OCI-LY3 (cell line): Measurements from ENCODE around the gene OTULINL.

ENCODE experiments used
- H2AFZ ChIP-seq: fragments of 200-600, 300-600 bp; shearing (Covaris generic); 2 replicates; pipeline ENCODE4 v1.6.0; 2014; ENCODE audit warnings: antibody characterized with exemption, low read depth, low read length
- H3K27ac ChIP-seq: fragments of 200-600, 300-600 bp; sonication (generic); 2 replicates; pipeline ENCODE4 v1.5.1; 2014; ENCODE audit warnings: mild to moderate bottlenecking, low read length, moderate library complexity, mixed read lengths
- H3K27me3 ChIP-seq: fragments of 200-600, 300-600 bp; sonication (generic); 2 replicates; pipeline ENCODE4 v1.6.1; 2014; ENCODE audit warnings: low read depth, low read length, mixed read lengths
- H3K36me3 ChIP-seq: fragments of 200-600, 300-600 bp; sonication (generic); replicated peaks from 2 replicates; pipeline ENCODE3; 2014; ENCODE audit warnings: low read depth, low read length, mixed read lengths
- H3K4me1 ChIP-seq: fragments of 300-600, 200-600 bp; sonication (generic); 2 replicates; pipeline ENCODE4 v1.6.1; 2014; ENCODE audit warnings: low read length, mixed read lengths
- H3K4me2 ChIP-seq: fragments of 200-600, 300-600 bp; sonication (generic); 2 replicates; pipeline ENCODE4 v1.6.1; 2014; ENCODE audit warnings: low read length, mixed read lengths
- H3K4me3 ChIP-seq: fragments of 300-600, 200-600 bp; sonication (generic); 2 replicates; pipeline ENCODE4 v1.5.1; 2014; ENCODE audit warnings: antibody characterized with exemption, mild to moderate bottlenecking, low read length, moderate library complexity
- H3K79me2 ChIP-seq: fragments of 300-600, 200-600 bp; shearing (Covaris generic); 2 replicates; pipeline ENCODE4 v1.6.1; 2014; ENCODE audit warnings: mild to moderate bottlenecking, low read length, mixed read lengths
- H3K9ac ChIP-seq: fragments of 300-600, 200-600 bp; shearing (Covaris generic); 2 replicates; pipeline ENCODE4 v1.6.0; 2014; ENCODE audit warnings: mild to moderate bottlenecking, low read length, moderate library complexity
- H3K9me3 ChIP-seq: fragments of 200-600, 300-600 bp; shearing (Covaris generic); 2 replicates; pipeline ENCODE4 v1.6.1; 2014; ENCODE audit warnings: low read length, mixed read lengths; ENCODE audit not compliant: insufficient read depth
- H4K20me1 ChIP-seq: fragments of 200-600, 300-600 bp; sonication (generic); 2 replicates; pipeline ENCODE4 v1.6.1; 2016; ENCODE audit warnings: low read length, mixed read lengths; ENCODE audit not compliant: insufficient read depth
- CTCF ChIP-seq: fragments of 200-600, 300-600 bp; sonication (generic); IDR thresholded peaks from 2 replicates; pipeline ENCODE4 v1.5.1; 2014; ENCODE audit warnings: antibody characterized with exemption, low read length, low read depth
- EZH2phosphoT487 ChIP-seq: fragments of 200-600 bp; shearing (Covaris generic); IDR thresholded peaks from 2 replicates; pipeline ENCODE4 v1.6.1; 2018; ENCODE audit warnings: antibody characterized with exemption, mixed run types, low read depth

OTULINL gene

GRCh38 chr5:14561741-14562140 is 19.9 kb upstream of the OTULINL start:
- no peak overlapping the region for H3K27ac ChIP-seq
- H3K9me3 ChIP-seq: no peaks in the 10 kb centered on the region
- no peak overlapping the region for H3K4me2 ChIP-seq
- H3K36me3 ChIP-seq: no peaks in the 10 kb centered on the region
- no peak overlapping the region for H2AFZ ChIP-seq
- H4K20me1 ChIP-seq: no peaks in the 10 kb centered on the region
- no peak overlapping the region for H3K4me3 ChIP-seq
- no peak for TF ChIP-seq EZH2phosphoT487
- no peak for TF ChIP-seq CTCF
- H3K4me1 ChIP-seq: no peaks in the 10 kb centered on the region
- H3K27me3 ChIP-seq: no peaks in the 10 kb centered on the region
- no peaks in the 10 kb centered on the region for H3K79me2 ChIP-seq
- H3K9ac ChIP-seq: no peak overlapping the region

DNA sequence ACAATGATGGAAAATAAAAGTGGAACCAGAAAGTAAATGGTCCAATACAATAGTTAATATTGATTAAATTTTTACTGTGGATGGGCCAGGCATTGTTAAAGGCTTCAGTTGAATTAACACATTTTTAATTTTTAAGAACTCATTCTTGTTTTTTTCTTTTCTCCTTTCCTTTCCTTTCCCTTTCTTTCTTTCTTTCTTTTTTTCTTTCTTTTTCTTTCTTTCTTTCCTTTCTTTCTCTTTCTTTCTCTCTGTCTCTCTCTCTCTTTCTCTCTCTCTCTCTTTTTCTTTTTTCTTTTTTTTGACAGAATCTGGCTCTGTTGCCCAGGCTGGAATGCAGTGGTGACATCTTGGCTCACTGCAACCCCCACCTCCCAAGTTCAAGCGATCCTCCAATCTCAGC is 13.3 kb upstream of the OTULINL start:
- H3K4me3 ChIP-seq: no peak overlapping the region
- no peaks in the 10 kb centered on the region for H3K36me3 ChIP-seq
- no peaks in the 10 kb centered on the region for H3K79me2 ChIP-seq
- H3K27me3 ChIP-seq: no peaks in the 10 kb centered on the region
- TF ChIP-seq EZH2phosphoT487 (no peak), CTCF (no peak)
- no peak overlapping the region for H3K9ac ChIP-seq
- H3K27ac ChIP-seq: no peak overlapping the region
- no peaks in the 10 kb centered on the region for H3K4me1 ChIP-seq
- no peaks in the 10 kb centered on the region for H3K9me3 ChIP-seq
- H2AFZ ChIP-seq: no peak overlapping the region
- no peak overlapping the region for H3K4me2 ChIP-seq
- no peaks in the 10 kb centered on the region for H4K20me1 ChIP-seq

DNA sequence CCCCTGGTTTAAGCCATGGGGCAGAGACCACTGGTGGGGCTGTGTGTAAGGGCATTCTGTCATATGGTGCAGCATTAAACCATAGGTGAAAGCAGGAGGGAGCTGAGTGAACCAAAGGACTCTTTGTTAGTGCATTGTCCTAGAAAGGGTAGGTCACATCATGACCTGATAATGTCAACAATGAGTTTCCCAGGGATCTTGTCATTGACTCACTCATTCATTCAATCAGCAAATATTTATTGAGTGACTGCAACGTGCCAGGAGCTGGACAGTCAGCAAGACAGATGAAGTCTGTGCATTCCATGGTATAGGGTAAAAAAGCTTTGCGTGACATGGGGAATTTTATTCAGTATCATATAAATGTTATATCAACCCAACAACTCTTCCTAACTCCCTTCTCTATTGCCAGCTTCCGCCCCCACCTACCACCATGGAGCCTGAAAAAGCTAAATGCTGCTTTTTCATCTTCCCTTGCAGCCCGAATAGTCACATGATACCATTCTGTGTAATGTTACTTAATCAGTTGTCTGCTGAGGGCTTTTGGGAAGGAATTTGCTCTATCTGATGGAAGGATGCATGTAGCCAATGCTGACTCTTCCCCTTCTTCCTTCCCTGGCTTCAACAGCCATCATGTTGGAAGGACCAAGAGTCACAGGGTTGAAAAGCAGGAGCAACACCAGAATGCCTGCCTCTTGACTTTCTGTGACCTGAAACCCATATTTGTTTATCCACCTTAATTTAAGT is 11.5 kb upstream of the OTULINL start:
- Histone ChIP-seq H3K36me3 (no peaks in the 10 kb centered on the region), H3K9ac (no peak overlapping the region), H3K27ac (no peak overlapping the region), H4K20me1 (no peaks in the 10 kb centered on the region), H2AFZ (no peak overlapping the region), H3K9me3 (no peaks in the 10 kb centered on the region), H3K27me3 (no peaks in the 10 kb centered on the region), H3K4me2 (no peak overlapping the region), H3K4me3 (no peak overlapping the region), H3K4me1 (peaks cover 9% of the 10 kb centered on the region), H3K79me2 (no peaks in the 10 kb centered on the region)
- TF ChIP-seq EZH2phosphoT487 (no peak), CTCF (no peak)

GRCh38 chr5:14571901-14572300 is 9.7 kb upstream of the OTULINL start:
- no peak for TF ChIP-seq CTCF
- no peak for TF ChIP-seq EZH2phosphoT487
- no peaks in the 10 kb centered on the region for H4K20me1 ChIP-seq
- H3K27ac ChIP-seq: no peak overlapping the region
- no peak overlapping the region for H3K9ac ChIP-seq
- no peak overlapping the region for H3K4me3 ChIP-seq
- H3K4me2 ChIP-seq: no peak overlapping the region
- no peaks in the 10 kb centered on the region for H3K36me3 ChIP-seq
- no peaks in the 10 kb centered on the region for H3K27me3 ChIP-seq
- peaks cover 10% of the 10 kb centered on the region for H3K4me1 ChIP-seq
- H3K79me2 ChIP-seq: no peaks in the 10 kb centered on the region
- H3K9me3 ChIP-seq: no peaks in the 10 kb centered on the region
- H2AFZ ChIP-seq: no peak overlapping the region
